Gastrocnemius medialis (tissue), 4 donors: Measurements from ENCODE around the gene PAPPA2. TPM values are rescaled to one million over a fixed set of nuclear protein-coding genes. Genes with fewer than 3 reads are reported as not detected.

ENCODE experiments used
- ATAC-seq, 2 donors: fragments of 150-250 bp; one replicate each; pipeline ENCODE4 v1.9.1; 2016
- DNase-seq, 2 donors: peaks; one replicate each; pipeline ENCODE4 v3.0.0-alpha.2; 2019
- H3K27ac ChIP-seq, 4 donors: fragments of 200-600 bp; sonication (generic); 1 replicate in 1 of 4; 2 replicates in 3 of 4; pipeline ENCODE4 v1.5.1; 2016 to 2018; ENCODE audit warnings: mild to moderate bottlenecking in 2 of 4, moderate library complexity in 1 of 4
- H3K27me3 ChIP-seq, 3 donors: fragments of 200-600 bp; sonication (generic) in 2 of 3; 1 replicate in 1 of 3; 2 replicates in 2 of 3; pipeline versions ENCODE4 v1.5.1 to v1.6.0; 2016 to 2019; ENCODE audit warnings: mild to moderate bottlenecking in 1 of 3, moderate library complexity in 1 of 3
- H3K36me3 ChIP-seq, 2 donors: fragments of 200-600 bp; sonication (generic) in 1 of 2; one replicate each; pipeline ENCODE4 v1.5.1; 2017 to 2018
- H3K4me1 ChIP-seq, 2 donors: fragments of 200-600 bp; sonication (generic) in 1 of 2; one replicate each; pipeline ENCODE4 v1.5.1; 2016 to 2017; ENCODE audit warnings: mild to moderate bottlenecking in 2 of 2
- H3K4me3 ChIP-seq, 4 donors: fragments of 200-600 bp; sonication (generic) in 3 of 4; 1 replicate in 1 of 4; 2 replicates in 3 of 4; pipeline ENCODE4 v1.5.1; 2016 to 2019; ENCODE audit warnings: mild to moderate bottlenecking in 2 of 4
- H3K9me3 ChIP-seq, 3 donors: fragments of 200-600 bp; sonication (generic) in 2 of 3; 1 replicate in 1 of 3; 2 replicates in 2 of 3; pipeline ENCODE4 v1.5.1; 2016 to 2019
- POLR2A ChIP-seq, 2 donors: fragments of 450-650 bp; IDR thresholded peaks; one replicate each; pipeline ENCODE4 v1.6.1; 2017; ENCODE audit warnings: antibody characterized with exemption in 2 of 2, mild to moderate bottlenecking in 2 of 2, moderate library complexity in 2 of 2
- in situ Hi-C, 4 donors: fragments of 200-750 bp; cut with MboI; loops; one replicate each; pipeline versions ENCODE4 v1.15.0 to v1.8.0; 2017; ENCODE audit warnings: low sequenced_read_pairs in 4 of 4
- intact Hi-C: fragments of 100-400 bp; cut with DNase I; formaldehyde crosslinking; loops from one replicate; pipeline ENCODE4 v1.15.1; 2023; ENCODE audit warnings: low total_unique reads
- total RNA-seq, 4 donors: library from RNA; depleted of rRNA; stranded (reverse); fragments of >200 nt; gene quantifications; one replicate each; pipeline versions ENCODE4 v1.1.0 to v1.2.3, GENCODE V29; 2016
- TF ChIP-seq, protein P1 (sequence below), 5 experiments: fragments of 450-650 bp in 3 of 5; fragments of 200-600 bp in 2 of 5; sonication (generic) in 2 of 5; IDR thresholded peaks in 4 of 5; conservative IDR thresholded peaks in 1 of 5; 1 replicate in 4 of 5; 2 replicates in 1 of 5; pipeline ENCODE4 v1.5.1; 2016 to 2019; ENCODE audit warnings: antibody characterized with exemption in 5 of 5, mild to moderate bottlenecking in 3 of 5, moderate library complexity in 3 of 5

PAPPA2 gene
- total RNA-seq, 4 donors from 2014 or later: 0.11 TPM; not detected in 3

GRCh38 chr1:176529395-176530090 lies 66.6 kb downstream of the PAPPA2 start:
- TF ChIP-seq POLR2A (IDR thresholded peaks at IDR 0.05): no peak
- TF ChIP-seq, protein P1, sequence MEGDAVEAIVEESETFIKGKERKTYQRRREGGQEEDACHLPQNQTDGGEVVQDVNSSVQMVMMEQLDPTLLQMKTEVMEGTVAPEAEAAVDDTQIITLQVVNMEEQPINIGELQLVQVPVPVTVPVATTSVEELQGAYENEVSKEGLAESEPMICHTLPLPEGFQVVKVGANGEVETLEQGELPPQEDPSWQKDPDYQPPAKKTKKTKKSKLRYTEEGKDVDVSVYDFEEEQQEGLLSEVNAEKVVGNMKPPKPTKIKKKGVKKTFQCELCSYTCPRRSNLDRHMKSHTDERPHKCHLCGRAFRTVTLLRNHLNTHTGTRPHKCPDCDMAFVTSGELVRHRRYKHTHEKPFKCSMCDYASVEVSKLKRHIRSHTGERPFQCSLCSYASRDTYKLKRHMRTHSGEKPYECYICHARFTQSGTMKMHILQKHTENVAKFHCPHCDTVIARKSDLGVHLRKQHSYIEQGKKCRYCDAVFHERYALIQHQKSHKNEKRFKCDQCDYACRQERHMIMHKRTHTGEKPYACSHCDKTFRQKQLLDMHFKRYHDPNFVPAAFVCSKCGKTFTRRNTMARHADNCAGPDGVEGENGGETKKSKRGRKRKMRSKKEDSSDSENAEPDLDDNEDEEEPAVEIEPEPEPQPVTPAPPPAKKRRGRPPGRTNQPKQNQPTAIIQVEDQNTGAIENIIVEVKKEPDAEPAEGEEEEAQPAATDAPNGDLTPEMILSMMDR (IDR thresholded peaks at IDR 0.05 in 4 of 5, conservative IDR thresholded peaks at IDR 0.05 in 1 of 5): no peak
- Histone ChIP-seq H3K36me3 (no peaks in the 10 kb centered on the region), H3K4me1 (no peaks in the 10 kb centered on the region), H3K27me3 (no peaks in the 10 kb centered on the region), H3K4me3 (no peak overlapping the region), H3K9me3 (no peaks in the 10 kb centered on the region), H3K27ac (no peak overlapping the region)
- DNase-seq: no peak
- intact Hi-C loops (no loop called here), in situ Hi-C loops (no loop called here)
- ATAC-seq: no peak

GRCh38 chr1:176531036-176531435 lies 68.1 kb downstream of the PAPPA2 start:
- intact Hi-C loops: no loop called here
- no peak for DNase-seq
- TF ChIP-seq, protein P1 (IDR thresholded peaks at IDR 0.05 in 4 of 5, conservative IDR thresholded peaks at IDR 0.05 in 1 of 5): no peak
- no peak for TF ChIP-seq POLR2A (IDR thresholded peaks at IDR 0.05)
- H3K27ac ChIP-seq: no peak overlapping the region
- no peaks in the 10 kb centered on the region for H3K9me3 ChIP-seq
- ATAC-seq: no peak
- no peaks in the 10 kb centered on the region for H3K36me3 ChIP-seq
- H3K4me1 ChIP-seq: no peaks in the 10 kb centered on the region
- in situ Hi-C loops: no loop called here
- no peak overlapping the region for H3K4me3 ChIP-seq
- H3K27me3 ChIP-seq: no peaks in the 10 kb centered on the region

- no peaks in the 10 kb centered on the region for H3K4me1 ChIP-seq
- no peak overlapping the region for H3K27ac ChIP-seq
- no peaks in the 10 kb centered on the region for H3K9me3 ChIP-seq
- in situ Hi-C loops (no loop called here), intact Hi-C loops (no loop called here)
- H3K36me3 ChIP-seq: no peaks in the 10 kb centered on the region
- no peaks in the 10 kb centered on the region for H3K27me3 ChIP-seq
- TF ChIP-seq POLR2A (IDR thresholded peaks at IDR 0.05): no peak
- TF ChIP-seq, protein P1 (IDR thresholded peaks at IDR 0.05 in 4 of 5, conservative IDR thresholded peaks at IDR 0.05 in 1 of 5): no peak
- H3K4me3 ChIP-seq: no peak overlapping the region
- DNase-seq (no peak), ATAC-seq (no peak)
Measured at GRCh38 chr1:176531921-176532897, 69.2 kb downstream of the PAPPA2 start.

GRCh38 chr1:176533020-176533419 lies 70.0 kb downstream of the PAPPA2 start:
- DNase-seq (no peak), ATAC-seq (no peak)
- H3K27me3 ChIP-seq: no peaks in the 10 kb centered on the region
- no peak for TF ChIP-seq POLR2A (IDR thresholded peaks at IDR 0.05)
- TF ChIP-seq, protein P1 (IDR thresholded peaks at IDR 0.05 in 4 of 5, conservative IDR thresholded peaks at IDR 0.05 in 1 of 5): no peak
- no peaks in the 10 kb centered on the region for H3K9me3 ChIP-seq
- in situ Hi-C loops (no loop called here), intact Hi-C loops (no loop called here)
- no peaks in the 10 kb centered on the region for H3K36me3 ChIP-seq
- H3K27ac ChIP-seq: no peak overlapping the region
- H3K4me3 ChIP-seq: no peak overlapping the region
- H3K4me1 ChIP-seq: no peaks in the 10 kb centered on the region
